ENCODE measurements around the gene MCUB.
"Not testable (repeated sequence)": the region's sequence is repeated elsewhere in the genome, so short reads cannot be mapped to it uniquely, and the experiment has no call there.

The MCUB gene

DNA sequence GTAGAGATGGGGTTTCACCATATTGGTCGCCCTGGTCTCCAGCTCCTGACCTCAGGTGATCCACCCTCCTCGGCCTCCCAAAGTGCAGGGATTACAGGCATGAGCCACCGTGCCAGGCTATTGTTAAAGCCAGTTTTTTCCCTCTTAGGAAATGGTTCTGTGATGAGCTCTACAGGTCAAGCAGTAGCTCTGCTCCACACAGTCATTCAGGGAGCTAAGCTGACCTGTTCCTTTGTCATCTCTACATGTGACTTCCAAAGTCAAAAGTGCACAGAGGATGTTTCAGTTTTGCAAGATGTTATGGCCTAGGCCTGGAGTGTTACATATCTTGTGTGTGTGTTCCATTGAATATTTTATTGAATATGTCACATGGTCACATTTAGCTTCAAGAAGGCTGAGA lies 11.4 kb downstream of the MCUB start:
- TF ChIP-seq EZH2 (IDR thresholded peaks at IDR 0.05) (no peak), FOXP2 (optimal IDR thresholded peaks at IDR 0.05; ENCODE audit: control extremely low read depth, extremely low read length, insufficient read depth) (no peak), POLR2AphosphoS5 (IDR thresholded peaks at IDR 0.05; ENCODE audit: borderline replicate concordance, low read depth, low read length) (no peak)
- no peak overlapping the region for H3K9ac ChIP-seq (ENCODE audit: insufficient read length)
- H3K9me3 ChIP-seq (ENCODE audit: low read depth, low read length): no peaks in the 10 kb centered on the region
- H3K36me3 ChIP-seq (ENCODE audit: insufficient read depth, low read length): no peaks in the 10 kb centered on the region
- H3K27ac ChIP-seq: no peak overlapping the region
- H3K4me3 ChIP-seq: no peak overlapping the region
- DNase-seq (ENCODE audit: low read depth, low spot score): no peak

DNA sequence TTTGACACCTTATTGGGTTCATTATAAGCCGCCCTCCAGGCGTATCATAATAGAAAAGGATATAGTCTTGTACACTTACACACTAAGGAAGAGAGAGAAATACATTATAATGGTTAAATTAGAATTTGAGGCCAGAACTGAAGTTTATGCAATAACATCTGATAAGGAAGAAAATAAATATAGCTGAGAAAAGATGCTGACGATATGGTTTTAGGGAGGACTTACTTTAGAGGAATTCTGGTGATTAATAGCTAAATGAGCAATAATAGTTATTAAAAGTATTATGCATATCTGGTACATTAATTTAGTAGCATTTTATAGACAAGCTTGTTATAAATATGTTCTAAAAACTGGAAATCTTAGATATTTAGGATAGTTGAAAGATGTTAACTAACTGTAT lies 12.1 kb downstream of the MCUB start:
- TF ChIP-seq FOXP2 (optimal IDR thresholded peaks at IDR 0.05; ENCODE audit: control extremely low read depth, extremely low read length, insufficient read depth) (no peak), POLR2AphosphoS5 (IDR thresholded peaks at IDR 0.05; ENCODE audit: borderline replicate concordance, low read depth, low read length) (no peak)
- no peak for DNase-seq (ENCODE audit: low read depth, low spot score)
- no peak overlapping the region for H3K9ac ChIP-seq (ENCODE audit: insufficient read length)
- no peaks in the 10 kb centered on the region for H3K9me3 ChIP-seq (ENCODE audit: low read depth, low read length)
- H3K27ac ChIP-seq: no peak overlapping the region
- H3K4me3 ChIP-seq: no peak overlapping the region
- H3K36me3 ChIP-seq (ENCODE audit: insufficient read depth, low read length): no peaks in the 10 kb centered on the region

DNA sequence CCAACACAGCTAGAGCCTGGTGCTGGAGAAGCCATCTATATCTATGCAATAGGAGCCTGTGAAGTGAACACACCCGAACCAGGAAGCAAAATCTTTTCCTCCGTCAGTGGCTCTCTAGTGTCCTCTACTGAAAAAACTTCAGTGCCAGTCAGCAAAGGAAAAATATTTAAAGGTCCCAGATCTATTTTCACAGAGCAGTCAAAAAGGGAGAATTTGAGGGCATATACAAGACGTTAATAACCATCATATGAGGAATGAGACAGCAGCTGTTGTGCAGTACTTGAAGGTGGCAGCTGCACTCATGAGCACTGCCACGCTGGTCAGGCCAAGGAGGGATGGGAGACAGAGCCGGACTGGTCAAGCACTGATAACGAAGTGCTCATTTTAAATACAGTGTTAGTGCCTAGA lies 14.4 kb downstream of the MCUB start:
- Histone ChIP-seq H3K4me3 (no peak overlapping the region), H3K9me3 (ENCODE audit: low read depth, low read length) (no peaks in the 10 kb centered on the region), H3K27ac (no peak overlapping the region), H3K36me3 (ENCODE audit: insufficient read depth, low read length) (no peaks in the 10 kb centered on the region), H3K9ac (ENCODE audit: insufficient read length) (no peak overlapping the region)
- TF ChIP-seq POLR2AphosphoS5 (IDR thresholded peaks at IDR 0.05; ENCODE audit: borderline replicate concordance, low read depth, low read length) (no peak), EZH2 (IDR thresholded peaks at IDR 0.05) (no peak), FOXP2 (optimal IDR thresholded peaks at IDR 0.05; ENCODE audit: control extremely low read depth, extremely low read length, insufficient read depth) (no peak)
- DNase-seq (ENCODE audit: low read depth, low spot score): no peak

DNA sequence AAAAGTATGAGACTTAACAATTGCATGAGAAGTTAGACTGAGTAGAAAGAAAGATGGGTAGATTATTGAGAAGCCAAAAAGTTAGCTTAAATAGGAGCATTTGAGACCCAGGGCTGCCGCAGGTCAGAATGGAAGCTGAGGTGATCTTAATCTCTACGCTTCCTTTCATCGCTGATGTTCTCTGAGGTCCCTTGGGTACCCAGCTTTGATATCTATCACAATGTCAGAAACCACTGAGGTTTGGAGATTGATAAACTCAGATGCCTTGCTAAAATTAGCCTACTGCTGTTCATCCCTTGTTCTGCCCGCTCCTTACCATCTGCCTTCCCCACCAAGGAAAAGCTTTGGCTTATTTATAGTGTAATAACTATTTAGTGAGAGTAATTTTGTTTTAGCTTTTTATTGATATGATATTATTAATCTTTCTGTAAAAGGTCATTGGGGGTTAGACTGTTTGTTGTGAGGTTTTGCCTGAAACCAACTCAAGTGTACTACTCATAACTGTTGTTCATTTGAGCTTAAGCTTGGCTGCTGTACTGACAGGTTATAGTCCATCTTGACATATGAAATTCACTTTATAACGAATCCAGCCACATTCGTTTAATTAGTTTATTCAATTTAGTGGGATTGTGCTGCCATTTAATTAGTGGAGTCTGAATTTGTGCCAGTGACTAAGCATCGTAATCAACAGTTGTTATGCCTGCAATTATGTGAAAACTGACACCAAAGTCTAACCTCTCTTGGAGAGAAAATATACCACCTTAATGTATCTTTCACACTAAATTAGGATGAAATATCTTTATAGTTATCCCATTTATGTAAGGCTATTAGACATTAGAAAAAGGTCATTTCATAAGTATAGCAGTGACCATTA lies 15.1 kb downstream of the MCUB start:
- Histone ChIP-seq H3K36me3 (ENCODE audit: insufficient read depth, low read length) (no peaks in the 10 kb centered on the region), H3K4me3 (no peak overlapping the region), H3K9me3 (ENCODE audit: low read depth, low read length) (no peaks in the 10 kb centered on the region), H3K27ac (no peak overlapping the region), H3K9ac (ENCODE audit: insufficient read length) (no peak overlapping the region)
- DNase-seq (ENCODE audit: low read depth, low spot score): no peak
- TF ChIP-seq FOXP2 (optimal IDR thresholded peaks at IDR 0.05; ENCODE audit: control extremely low read depth, extremely low read length, insufficient read depth) (no peak), EZH2 (IDR thresholded peaks at IDR 0.05) (no peak), POLR2AphosphoS5 (IDR thresholded peaks at IDR 0.05; ENCODE audit: borderline replicate concordance, low read depth, low read length) (no peak)

DNA sequence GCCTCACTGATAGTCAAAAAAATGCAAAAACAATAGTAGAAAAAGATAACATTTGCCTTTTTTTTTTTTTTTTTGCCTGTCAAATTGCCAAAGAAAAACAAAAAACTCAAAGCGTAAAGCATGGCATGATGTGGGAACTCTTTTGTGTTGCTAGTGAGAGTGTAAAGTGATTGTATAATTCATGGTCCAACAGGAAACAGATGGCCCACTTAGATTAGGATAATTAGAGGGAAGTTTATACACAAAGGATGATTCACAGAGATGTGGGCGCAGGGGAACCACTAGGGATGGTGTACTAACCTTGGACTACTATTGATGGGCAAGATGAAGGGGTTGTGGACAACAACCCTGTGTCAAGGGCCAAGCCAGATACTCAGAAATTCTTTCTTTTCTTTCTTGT lies 16.4 kb downstream of the MCUB start:
- no peak for TF ChIP-seq FOXP2 (optimal IDR thresholded peaks at IDR 0.05; ENCODE audit: control extremely low read depth, extremely low read length, insufficient read depth)
- TF ChIP-seq EZH2 (IDR thresholded peaks at IDR 0.05): no peak
- no peak for TF ChIP-seq POLR2AphosphoS5 (IDR thresholded peaks at IDR 0.05; ENCODE audit: borderline replicate concordance, low read depth, low read length)
- DNase-seq (ENCODE audit: low read depth, low spot score): no peak
- H3K9me3 ChIP-seq (ENCODE audit: low read depth, low read length): no peaks in the 10 kb centered on the region

DNA sequence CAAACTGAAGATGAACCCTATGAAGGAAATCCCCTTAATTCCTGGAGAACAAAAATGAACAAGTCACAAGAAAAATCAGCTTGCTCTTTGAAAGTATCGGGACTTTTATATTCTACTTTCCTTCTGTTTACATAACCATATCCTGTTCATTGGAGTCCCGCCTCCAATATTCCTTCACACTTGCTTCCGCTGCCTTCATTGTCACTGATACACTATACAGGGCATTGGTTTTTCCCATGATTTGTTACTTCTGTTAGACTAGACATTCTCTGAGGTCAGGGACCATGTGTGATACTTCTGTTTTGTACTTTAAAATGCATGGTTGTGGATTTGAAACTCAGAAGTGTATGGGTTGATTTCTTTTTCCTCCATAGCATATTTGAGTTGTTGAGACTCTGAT lies 18.8 kb downstream of the MCUB start:
- Histone ChIP-seq H3K36me3 (ENCODE audit: insufficient read depth, low read length) (no peaks in the 10 kb centered on the region), H3K9ac (ENCODE audit: insufficient read length) (no peak overlapping the region), H3K9me3 (ENCODE audit: low read depth, low read length) (no peaks in the 10 kb centered on the region), H3K4me3 (no peak overlapping the region), H3K27ac (no peak overlapping the region)
- TF ChIP-seq EZH2 (IDR thresholded peaks at IDR 0.05) (no peak), POLR2AphosphoS5 (IDR thresholded peaks at IDR 0.05; ENCODE audit: borderline replicate concordance, low read depth, low read length) (no peak), FOXP2 (optimal IDR thresholded peaks at IDR 0.05; ENCODE audit: control extremely low read depth, extremely low read length, insufficient read depth) (no peak)
- DNase-seq (ENCODE audit: low read depth, low spot score): no peak

More for the DNA sequence above, 16.4 kb downstream of the MCUB start:
- Histone ChIP-seq H3K36me3 (ENCODE audit: insufficient read depth, low read length) (no peaks in the 10 kb centered on the region), H3K9ac (ENCODE audit: insufficient read length) (no peak overlapping the region), H3K4me3 (no peak overlapping the region), H3K27ac (no peak overlapping the region)

DNA sequence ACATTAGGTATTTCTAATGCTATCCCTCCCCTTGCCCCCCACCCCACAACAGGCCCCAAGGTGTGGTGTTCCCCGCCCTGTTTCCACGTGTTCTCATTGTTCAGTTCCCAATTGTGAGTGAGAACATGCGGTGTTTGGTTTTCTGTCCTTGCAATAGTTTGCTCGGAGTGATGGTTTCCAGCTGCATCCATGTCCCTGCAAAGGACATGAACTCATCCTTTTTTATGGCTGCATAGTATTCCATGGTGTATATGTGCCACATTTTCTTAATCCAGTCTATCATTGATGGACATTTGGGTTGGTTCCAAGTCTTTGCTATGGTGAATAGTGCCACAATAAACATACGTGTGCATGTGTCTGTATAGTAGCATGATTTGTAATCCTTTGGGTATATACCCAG lies 20.0 kb downstream of the MCUB start:
- not testable (repeated sequence) for H3K9me3 ChIP-seq (ENCODE audit: low read depth, low read length); DNase-seq (ENCODE audit: low read depth, low spot score); H3K9ac ChIP-seq (ENCODE audit: insufficient read length); H3K27ac ChIP-seq; H3K36me3 ChIP-seq (ENCODE audit: insufficient read depth, low read length); H3K4me3 ChIP-seq

DNA sequence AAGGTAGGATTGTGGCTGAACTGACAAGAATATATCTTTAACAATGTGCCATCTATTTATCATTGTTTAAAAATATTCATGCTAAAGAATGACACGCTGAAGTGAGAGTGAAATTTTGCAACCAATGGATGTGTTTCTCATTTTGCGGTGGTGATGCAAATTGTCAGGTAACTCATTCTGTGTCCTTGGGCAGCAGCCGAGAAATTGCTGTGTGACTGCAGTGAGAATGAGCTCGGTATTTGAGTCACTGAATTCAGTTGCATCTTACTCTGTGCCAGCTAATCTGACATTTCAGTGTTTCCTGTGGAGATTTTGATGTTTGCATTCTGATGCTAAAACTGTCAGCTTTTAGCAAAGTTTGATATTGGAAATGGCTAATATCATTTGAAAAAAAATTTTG lies 28.1 kb downstream of the MCUB start:
- no peak overlapping the region for H3K4me3 ChIP-seq
- no peaks in the 10 kb centered on the region for H3K9me3 ChIP-seq (ENCODE audit: low read depth, low read length)
- no peak for DNase-seq (ENCODE audit: low read depth, low spot score)
- no peak overlapping the region for H3K9ac ChIP-seq (ENCODE audit: insufficient read length)
- no peaks in the 10 kb centered on the region for H3K36me3 ChIP-seq (ENCODE audit: insufficient read depth, low read length)
- H3K27ac ChIP-seq: no peak overlapping the region
- TF ChIP-seq EZH2 (IDR thresholded peaks at IDR 0.05) (no peak), POLR2AphosphoS5 (IDR thresholded peaks at IDR 0.05; ENCODE audit: borderline replicate concordance, low read depth, low read length) (no peak)

DNA sequence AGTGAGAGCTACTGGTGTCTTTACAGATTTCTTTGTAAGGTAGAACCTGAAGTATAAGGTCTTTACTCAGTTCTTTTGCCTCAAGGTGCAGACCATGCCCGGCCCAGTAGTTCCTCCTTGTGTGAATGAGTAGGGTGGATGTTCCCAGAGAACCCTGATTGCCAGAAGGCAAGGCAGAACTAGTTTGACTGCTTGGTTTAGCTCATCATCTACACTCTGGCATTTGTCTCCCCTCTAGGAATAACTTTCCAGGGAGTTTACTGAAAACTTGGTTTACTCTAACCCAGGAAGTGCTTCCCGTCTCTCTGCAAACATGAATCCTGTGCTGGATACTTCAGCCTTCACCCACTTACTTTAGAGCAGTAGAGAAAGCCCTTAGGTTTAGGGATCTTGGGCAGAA lies 29.1 kb downstream of the MCUB start:
- no peak overlapping the region for H3K27ac ChIP-seq
- no peak overlapping the region for H3K9ac ChIP-seq (ENCODE audit: insufficient read length)
- H3K9me3 ChIP-seq (ENCODE audit: low read depth, low read length): no peaks in the 10 kb centered on the region
- H3K4me3 ChIP-seq: no peak overlapping the region
- no peaks in the 10 kb centered on the region for H3K36me3 ChIP-seq (ENCODE audit: insufficient read depth, low read length)
- no peak for DNase-seq (ENCODE audit: low read depth, low spot score)
- TF ChIP-seq FOXP2 (optimal IDR thresholded peaks at IDR 0.05; ENCODE audit: control extremely low read depth, extremely low read length, insufficient read depth) (no peak), EZH2 (IDR thresholded peaks at IDR 0.05) (no peak), POLR2AphosphoS5 (IDR thresholded peaks at IDR 0.05; ENCODE audit: borderline replicate concordance, low read depth, low read length) (no peak)
